Activated T-helper 1 cell treated with anti-CD3 and anti-CD28 coated beads, Interleukin-2, amount 50 U/mL, for 16 hours (primary cell): ENCODE results near the gene PACSIN3.
"Not testable (repeated sequence)": the region's sequence is repeated elsewhere in the genome, so short reads cannot be mapped to it uniquely, and the experiment has no call there.

Source experiments
- DNase-seq, 2 donors: peaks; one replicate each; pipeline ENCODE4 v3.0.0-alpha.2; 2020; ENCODE audit warnings: low read depth in 1 of 2, low spot score in 1 of 2

PACSIN3 gene

DNA sequence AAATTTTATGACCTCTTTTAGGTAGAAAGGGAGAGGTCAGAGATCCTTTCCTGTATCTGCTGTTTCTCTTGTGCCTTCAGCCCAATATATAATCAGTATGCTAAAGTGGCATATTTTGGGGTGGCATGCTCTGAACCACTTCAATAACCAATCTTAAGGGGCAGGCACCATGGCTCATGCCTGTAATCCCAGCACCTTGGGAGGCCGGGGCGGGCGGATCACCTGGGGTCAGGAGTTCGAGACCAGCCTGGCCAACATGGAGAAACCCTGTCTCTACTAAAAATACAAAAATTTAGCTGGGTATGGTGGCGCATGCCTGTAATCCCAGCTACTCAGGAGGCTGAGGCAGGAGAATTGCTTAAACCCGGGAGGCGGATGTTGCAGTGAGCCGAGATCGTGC, 11.9 kb upstream of the PACSIN3 start:
- not testable (repeated sequence) for DNase-seq

DNA sequence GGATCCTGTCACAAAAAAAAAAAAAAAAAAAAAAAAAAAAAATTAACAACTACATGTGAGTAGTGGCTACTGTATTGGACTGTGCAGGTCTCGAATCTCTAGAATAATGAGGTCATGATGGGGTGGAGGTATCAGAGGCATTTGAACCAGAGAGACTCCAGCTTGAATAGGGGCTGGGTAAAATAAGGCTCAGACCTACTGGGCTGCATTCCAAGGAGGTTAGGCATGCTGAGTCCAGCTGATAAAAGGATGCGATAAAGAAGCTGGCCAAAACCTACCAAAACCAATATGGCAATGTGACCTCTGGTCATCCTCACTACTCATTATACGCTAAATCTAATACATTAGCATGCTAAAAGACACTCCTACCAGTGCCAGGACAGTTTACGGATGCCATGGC, 5.9 kb upstream of the PACSIN3 start:
- no peak for DNase-seq

- not testable (repeated sequence) for DNase-seq
Measured at GRCh38 chr11:47191137-47191536, 4.9 kb upstream of the PACSIN3 start.

DNA sequence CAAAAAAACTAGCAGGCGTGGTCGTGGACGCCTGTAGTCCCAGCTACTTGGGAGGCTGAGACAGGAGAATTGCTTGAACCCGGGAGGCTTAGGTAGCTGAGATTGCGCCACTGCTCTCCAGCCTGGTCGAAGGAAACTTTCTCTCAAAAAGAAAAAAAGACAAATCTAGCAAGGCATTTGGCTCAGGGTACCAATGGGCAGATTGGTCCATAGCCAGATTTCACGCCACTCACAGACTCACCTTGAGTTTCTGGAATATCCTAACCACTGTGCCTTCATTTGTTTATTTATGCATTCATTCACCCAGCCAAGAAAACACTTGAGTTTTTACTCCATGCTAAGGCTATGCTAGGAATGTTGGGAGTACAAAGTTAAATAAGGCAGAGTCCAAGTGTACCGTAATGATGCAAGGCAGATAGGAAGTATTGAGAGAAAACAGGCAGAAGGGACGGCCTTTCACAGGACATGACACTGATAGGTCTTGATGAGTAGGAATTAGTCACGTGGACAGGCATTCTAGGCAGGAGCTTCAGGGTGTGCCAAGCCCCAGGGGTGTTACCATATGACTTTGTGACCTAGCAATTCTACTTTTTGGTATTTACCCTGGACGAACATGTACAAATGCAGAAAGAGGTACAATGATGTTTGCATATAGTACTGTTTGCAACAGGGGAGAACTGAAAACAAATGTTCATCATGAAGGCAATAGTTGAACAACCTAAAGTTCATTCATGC, 3.0 kb upstream of the PACSIN3 start:
- no peak for DNase-seq

DNA sequence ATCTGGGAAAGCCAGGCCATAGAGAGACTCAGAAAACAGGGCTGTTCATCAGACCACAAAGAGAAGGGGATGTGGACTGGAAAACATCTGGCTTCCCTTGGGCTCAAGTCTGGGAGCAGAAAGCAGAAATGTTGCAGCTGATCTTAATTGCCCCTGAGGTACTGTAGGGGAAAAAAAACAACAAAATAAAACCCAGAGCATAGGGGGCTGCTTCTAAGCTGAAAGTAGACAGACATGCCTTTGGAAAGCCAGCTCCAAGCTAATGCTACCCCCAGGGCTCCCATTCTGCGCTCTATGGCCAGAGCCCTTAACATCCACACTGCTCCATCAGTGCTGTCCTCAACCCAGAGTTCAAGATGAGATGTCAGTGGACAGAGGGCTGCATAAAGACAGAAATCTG, 2.0 kb upstream of the PACSIN3 start:
- DNase-seq = no peak

DNA sequence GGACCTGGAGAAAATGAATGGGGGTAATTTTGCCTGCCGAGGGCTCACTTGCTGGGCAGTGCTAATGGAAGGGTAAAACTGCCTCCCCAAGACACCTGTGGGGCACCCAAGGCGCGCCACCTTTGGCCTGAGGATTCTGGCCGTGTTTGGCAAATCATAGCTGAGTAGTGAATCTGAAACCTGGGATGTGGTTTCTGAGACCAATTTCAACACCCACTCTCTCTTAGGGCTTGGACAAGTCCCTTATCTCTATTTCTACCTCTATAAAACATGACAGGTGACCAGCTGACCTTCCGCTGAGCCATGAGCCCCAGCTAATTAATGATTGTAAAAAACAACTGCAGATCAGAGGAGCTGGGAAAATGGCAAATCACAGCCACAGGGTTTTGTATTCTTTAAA, 1.5 kb upstream of the PACSIN3 start:
- DNase-seq = no peak

DNA sequence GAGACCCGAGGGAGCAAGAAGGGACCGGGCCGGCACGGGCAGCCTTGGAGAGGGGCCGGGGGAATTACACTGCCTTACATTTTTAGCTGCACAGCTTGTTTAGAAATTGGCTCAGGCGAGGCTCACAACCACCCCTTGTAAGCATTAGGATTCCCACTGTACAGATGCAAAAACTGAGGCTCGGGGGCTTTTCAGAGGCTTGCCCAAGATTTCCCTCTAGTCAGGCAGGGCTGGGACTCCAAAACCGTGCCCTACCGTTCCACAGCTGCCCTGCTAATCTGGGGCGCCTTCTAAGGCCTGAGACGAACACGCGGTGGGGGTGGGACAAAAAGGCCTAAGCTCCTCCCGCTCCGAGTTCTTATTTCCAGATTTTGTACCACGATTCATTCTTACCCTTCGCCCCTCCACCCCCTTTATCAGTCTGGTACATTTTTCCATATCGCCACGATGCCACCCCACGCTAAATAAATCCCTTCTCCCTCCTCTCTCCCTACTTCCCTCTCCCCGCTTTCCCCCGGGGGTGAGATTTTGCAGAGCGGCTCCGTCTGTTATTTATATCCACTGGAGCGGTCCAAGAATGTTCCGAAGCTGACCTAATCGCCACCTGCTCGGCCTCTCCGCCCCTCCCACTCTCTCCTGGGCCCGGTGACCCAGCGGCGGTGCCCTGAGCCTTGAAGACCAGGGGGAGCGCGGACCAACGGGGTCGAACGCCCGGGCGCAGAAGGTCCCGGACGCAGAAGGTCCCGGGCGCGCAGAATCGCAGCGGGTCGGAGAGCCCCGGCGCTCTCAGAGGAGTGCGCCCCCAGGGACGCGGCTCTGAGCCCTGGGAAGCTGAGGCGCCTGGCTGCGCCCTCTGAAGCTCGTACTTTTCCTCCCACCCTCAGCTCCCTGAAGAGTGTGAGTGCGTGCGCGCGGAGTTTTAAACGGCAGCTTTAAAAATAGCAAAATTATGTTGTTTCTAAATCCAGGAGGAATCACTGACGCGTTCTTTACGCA, 764 bp upstream of the PACSIN3 start:
- DNase-seq = no peak

- DNase-seq = no peak
Measured at GRCh38 chr11:47185305-47186075, 744 bp downstream of the PACSIN3 start.

- no peak for DNase-seq
Measured at GRCh38 chr11:47184711-47185304, 1.4 kb downstream of the PACSIN3 start.

DNA sequence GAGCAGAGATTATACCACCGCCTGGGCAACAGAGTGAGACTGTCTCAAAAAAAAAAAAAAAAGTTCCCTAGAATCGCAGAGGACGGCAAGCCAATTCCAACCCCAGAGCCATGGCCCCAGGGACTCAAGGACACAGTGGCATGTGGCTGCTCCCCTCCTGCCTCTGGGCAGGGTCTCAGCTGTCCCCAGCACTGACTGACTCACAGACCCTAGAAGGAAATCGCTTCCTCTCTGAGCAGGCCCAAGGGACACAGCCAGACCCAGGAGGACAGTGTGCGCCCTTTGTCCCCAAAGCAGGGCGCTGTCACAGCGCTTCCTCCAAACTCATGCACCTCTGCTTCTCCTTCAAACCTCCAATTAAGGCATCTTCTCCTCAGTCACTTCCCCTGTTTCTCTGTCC, 2.3 kb downstream of the PACSIN3 start:
- DNase-seq = no peak

DNA sequence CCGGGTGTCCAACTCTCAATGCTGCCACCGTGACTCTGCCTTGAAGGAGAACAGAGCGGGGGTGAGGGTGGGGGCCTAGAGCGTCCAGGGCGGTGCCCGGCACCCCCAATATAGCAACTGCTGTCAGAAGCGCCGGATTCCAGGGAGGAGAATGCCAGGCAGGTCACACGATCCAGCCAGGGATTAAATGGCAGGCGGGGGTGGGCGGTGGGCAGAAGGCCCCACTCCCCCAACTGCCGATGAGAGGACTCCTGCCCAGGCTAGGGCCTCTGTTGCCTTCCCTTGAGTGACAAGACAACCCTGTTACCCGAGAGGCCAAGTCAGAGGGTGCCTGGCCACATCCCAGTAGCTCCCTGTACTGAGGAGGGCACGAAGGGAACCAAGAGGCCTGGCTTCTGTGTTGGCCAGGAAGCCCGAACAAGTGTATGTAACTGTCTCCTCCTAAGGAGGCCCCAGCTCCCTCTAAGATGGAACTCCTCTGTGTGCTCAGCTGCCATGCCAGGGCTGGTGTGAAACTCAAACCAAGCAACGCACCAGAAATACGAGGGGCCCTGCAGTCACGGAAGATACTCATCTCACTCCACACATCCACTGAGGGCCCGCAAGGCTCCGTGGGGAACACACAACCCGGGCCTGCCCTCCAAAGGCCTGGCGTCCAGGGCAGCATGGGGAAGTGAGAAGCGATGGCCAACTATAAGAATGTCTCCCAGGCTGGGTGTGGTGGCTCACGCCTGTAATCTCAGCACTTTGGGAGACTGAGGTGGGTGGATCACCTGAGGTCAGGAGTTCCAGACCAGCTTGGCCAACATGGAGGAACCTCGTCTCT, 3.0 kb downstream of the PACSIN3 start:
- DNase-seq = no peak

DNA sequence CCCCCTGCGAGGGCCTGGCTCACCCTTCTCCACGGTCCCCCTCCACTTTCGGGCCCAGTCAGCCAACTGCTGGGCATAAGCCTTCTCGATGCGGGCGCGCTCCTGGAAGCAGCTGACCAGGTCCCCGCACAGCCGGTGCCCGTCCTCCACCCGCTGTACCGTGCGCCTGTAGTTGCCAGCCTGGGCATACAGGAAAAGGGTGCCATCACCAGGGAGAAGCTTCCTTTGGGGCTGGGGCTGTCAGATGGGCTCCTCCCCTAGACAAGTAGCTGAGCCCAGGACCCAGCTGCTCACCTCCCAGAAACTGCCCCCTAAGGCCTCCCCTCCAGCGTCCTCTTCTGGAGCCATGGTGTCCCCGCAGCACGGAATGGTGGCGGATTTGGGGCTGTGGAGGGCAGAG, 3.9 kb downstream of the PACSIN3 start:
- no peak for DNase-seq

- no peak for DNase-seq
Measured at GRCh38 chr11:47181271-47181670, 5.0 kb downstream of the PACSIN3 start.

DNA sequence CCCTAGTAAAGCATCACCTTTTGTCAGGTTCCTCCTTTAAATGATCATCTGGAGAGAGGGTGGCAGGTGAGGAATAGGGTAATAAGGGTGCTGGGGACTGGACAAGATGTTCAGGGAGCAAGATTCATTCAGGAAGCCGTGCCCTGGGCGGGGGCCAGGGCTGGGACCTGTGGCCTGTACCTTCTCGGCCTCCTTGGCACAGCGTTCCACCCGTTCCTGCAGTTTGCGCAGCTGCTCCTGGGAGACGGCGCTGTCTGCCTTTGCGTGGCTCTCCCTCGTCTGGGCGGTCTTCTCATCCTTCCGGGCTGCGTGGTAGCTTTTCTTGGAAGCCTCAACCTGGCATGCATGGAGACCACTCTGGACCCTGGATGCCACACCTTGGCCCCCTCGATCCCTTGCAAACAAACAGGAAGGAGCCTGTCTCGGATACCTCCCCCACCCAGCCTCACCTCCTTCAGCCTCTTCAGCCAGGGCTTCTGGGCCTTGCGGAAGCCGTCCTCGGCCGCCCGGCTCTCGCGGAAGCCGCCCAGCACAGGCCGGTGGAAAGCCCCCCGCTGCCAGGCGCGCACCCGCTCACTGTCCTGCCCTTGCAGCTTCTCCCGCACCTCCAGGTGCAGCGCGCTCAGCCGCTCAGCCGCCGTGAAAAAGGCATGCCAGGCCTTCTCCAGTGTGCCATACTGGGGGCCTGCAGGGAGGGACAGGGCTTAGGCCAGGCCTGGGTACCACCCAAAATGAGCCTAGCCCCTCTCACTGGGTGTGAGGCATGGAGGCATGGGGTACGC, 6.0 kb downstream of the PACSIN3 start:
- no peak for DNase-seq

- DNase-seq = no peak
Measured at GRCh38 chr11:47179655-47179991, 6.6 kb downstream of the PACSIN3 start.

DNA sequence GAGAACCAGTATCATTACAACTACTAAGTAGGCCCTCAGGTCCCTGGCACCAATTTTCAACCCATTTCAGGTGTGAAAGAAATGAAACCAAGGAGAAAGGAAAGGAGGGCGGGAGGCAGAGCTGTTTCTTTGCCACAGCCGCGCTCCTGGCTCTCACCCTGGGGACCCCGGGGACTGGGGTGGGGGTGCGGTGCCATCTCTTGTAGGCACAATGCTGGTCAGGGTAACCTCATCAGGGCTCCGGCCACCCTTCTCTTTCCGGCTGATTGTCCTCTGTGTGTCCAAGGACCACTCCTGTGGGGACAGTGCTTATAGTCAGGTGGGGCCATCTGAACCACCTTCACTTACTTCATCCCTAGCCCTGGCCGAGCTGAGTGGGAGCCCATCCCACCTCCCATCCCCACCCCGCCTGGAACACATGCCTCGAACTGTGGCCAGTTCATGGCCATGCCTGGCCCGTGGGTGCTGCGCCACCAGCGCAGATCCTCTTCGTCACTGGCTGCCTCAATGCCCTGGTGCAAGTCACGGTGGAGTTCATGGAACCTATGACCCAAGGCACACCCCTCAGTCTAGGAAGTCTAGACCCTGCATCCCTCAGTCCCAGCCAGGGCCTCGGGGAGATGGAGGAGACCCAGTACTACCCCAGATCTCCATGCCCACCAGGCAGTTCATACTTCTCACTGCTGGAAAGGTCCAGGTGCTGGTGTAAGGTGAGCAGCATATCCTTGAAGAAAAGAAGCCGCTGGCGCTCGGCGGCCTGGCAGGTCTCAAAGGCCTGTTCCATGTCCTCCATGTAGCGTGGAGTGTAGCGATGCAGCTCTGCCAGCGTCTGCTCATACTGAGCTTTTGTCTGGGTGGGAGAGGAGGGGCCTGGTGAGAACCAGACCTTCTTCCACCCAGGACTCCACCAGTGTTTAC, 7.2 kb downstream of the PACSIN3 start:
- no peak for DNase-seq

- no peak for DNase-seq
Measured at GRCh38 chr11:47178316-47178715, 7.9 kb downstream of the PACSIN3 start.

DNA sequence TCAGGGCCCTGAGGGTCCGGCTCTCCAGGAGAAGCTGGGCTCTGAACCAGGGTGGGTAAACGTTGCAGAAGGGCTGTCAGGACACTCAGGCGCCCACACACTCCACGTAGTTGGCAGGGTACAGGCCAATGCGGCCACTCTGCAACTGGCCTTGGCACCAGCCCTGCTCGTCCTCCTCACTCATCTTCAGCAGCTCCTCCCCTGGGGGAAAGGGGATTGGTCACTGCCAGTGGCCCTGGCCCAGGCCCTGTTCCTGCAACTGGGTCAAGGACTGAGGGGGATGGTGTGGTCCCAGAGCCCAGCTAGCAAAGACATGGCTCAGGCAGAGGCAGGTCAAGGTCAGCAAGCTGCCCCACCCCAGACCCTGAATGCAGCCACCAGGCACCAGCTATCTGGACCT, 8.4 kb downstream of the PACSIN3 start:
- no peak for DNase-seq
